Ascending aorta (tissue), 2 donors: ENCODE data around the gene ODAM. TPM values are rescaled to one million over a fixed set of nuclear protein-coding genes. Genes with fewer than 3 reads are reported as not detected.
"Not testable (repeated sequence)": the region's sequence is repeated elsewhere in the genome, so short reads cannot be mapped to it uniquely, and the experiment has no call there.

Experiments used
- DNase-seq, 2 donors: peaks; one replicate each; pipeline ENCODE4 v3.0.0-alpha.2; 2019; ENCODE audit warnings: low spot score in 2 of 2
- H3K27ac ChIP-seq, 2 donors: fragments of 200-600 bp; sonication (generic); one replicate each; pipeline ENCODE4 v1.5.1; 2016 to 2017; ENCODE audit warnings: mild to moderate bottlenecking in 1 of 2
- H3K27me3 ChIP-seq: fragments of 200-600 bp; sonication (generic); one replicate; pipeline ENCODE4 v1.5.1; 2017
- H3K36me3 ChIP-seq, 2 donors: fragments of 200-600 bp; sonication (generic); one replicate each; pipeline ENCODE4 v1.5.1; 2016
- H3K4me1 ChIP-seq, 2 donors: fragments of 200-600 bp; sonication (generic); one replicate each; pipeline ENCODE4 v1.5.1; 2016 to 2017; ENCODE audit warnings: mild to moderate bottlenecking in 1 of 2
- H3K4me3 ChIP-seq, 2 donors: fragments of 200-600 bp; sonication (generic); one replicate each; pipeline ENCODE4 v1.5.1; 2016 to 2017; ENCODE audit warnings: mild to moderate bottlenecking in 1 of 2
- H3K9me3 ChIP-seq, 2 donors: fragments of 200-600 bp; sonication (generic); one replicate each; pipeline ENCODE4 v1.5.1; 2016
- intact Hi-C: fragments of 100-400 bp; cut with DNase I; formaldehyde crosslinking; loops from one replicate; pipeline ENCODE4 v1.15.1; 2023
- total RNA-seq: library from RNA; depleted of rRNA; stranded (reverse); fragments of >200 nt; gene quantifications from one replicate; pipeline ENCODE4 v1.1.0, GENCODE V29; 2016
- TF ChIP-seq, protein P1 (sequence below), 3 experiments: fragments of 200-600 bp in 2 of 3; fragments of 450-650 bp in 1 of 3; sonication (generic) in 2 of 3; IDR thresholded peaks; one replicate each; pipeline ENCODE4 v1.5.1; 2016 to 2019; ENCODE audit warnings: antibody characterized with exemption in 3 of 3, mild to moderate bottlenecking in 1 of 3, moderate library complexity in 1 of 3

The ODAM gene
- total RNA-seq, 1 donor from 2014 or later: not detected

- no peaks in the 10 kb centered on the region for H3K9me3 ChIP-seq
- no peak within 1 kb of the TSS for H3K4me3 ChIP-seq
- intact Hi-C loops: no loop called here
- DNase-seq: no peak
- H3K27ac ChIP-seq: no peak within 1 kb of the TSS
- TF ChIP-seq, protein P1, sequence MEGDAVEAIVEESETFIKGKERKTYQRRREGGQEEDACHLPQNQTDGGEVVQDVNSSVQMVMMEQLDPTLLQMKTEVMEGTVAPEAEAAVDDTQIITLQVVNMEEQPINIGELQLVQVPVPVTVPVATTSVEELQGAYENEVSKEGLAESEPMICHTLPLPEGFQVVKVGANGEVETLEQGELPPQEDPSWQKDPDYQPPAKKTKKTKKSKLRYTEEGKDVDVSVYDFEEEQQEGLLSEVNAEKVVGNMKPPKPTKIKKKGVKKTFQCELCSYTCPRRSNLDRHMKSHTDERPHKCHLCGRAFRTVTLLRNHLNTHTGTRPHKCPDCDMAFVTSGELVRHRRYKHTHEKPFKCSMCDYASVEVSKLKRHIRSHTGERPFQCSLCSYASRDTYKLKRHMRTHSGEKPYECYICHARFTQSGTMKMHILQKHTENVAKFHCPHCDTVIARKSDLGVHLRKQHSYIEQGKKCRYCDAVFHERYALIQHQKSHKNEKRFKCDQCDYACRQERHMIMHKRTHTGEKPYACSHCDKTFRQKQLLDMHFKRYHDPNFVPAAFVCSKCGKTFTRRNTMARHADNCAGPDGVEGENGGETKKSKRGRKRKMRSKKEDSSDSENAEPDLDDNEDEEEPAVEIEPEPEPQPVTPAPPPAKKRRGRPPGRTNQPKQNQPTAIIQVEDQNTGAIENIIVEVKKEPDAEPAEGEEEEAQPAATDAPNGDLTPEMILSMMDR (IDR thresholded peaks at IDR 0.05): no peak
- no peaks in the 10 kb centered on the region for H3K27me3 ChIP-seq
- no peaks in the 10 kb centered on the region for H3K36me3 ChIP-seq
- H3K4me1 ChIP-seq: no peaks in the 10 kb centered on the region
Measured at GRCh38 chr4:70225824-70226223, 30.3 kb downstream of the ODAM start, which contains the start of gene FDCSP. Gene FDCSP, plus strand, starts transcription at chr4:70226124. Its CDS starts 5,071 bp downstream, at chr4:70231195.

GRCh38 chr4:70236125-70236524, 40.6 kb downstream of the ODAM start:
- no peak for DNase-seq
- intact Hi-C loops: no loop called here
- H3K4me3 ChIP-seq: no peak overlapping the region

DNA sequence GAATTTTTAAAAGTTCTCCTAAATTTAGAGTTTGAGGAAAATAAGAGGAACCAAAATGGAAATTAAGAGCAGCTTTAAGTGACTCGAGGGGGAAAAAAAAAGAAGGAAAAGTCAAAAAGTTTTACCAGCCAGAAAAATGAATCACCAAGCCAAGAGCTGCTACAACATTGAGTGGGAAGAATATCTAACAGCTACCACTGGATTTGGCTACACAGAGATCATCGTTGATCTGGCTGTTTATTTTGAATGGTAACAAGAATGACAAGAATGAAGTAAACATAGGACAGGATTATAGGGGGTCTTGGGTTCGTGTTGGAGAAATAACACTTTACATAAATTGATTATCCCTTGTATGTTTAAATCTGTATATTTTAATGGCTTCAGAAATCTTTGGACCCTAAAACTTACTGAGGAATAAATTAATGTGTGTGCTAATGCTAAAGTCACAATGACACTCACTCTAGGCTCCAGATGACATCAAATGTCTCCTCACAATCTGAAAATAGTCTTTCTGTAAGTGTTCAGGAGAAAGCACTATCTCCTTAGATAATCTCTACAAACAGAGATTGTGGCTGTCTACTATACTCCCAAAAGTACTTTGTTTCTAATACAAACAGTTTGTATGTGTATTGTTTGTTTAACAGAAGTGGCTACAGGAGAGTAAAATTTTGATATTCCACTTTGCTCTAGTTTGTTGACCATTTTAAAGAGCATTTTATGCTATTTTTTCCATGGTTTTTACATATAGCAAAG, 43.8 kb downstream of the ODAM start:
- TF ChIP-seq, protein P1 (IDR thresholded peaks at IDR 0.05): no peak
- intact Hi-C loops: no loop called here
- no peaks in the 10 kb centered on the region for H3K4me1 ChIP-seq
- H3K27me3 ChIP-seq: no peaks in the 10 kb centered on the region
- no peak overlapping the region for H3K4me3 ChIP-seq
- H3K36me3 ChIP-seq: no peaks in the 10 kb centered on the region
- H3K9me3 ChIP-seq: no peaks in the 10 kb centered on the region
- H3K27ac ChIP-seq: no peak overlapping the region
- DNase-seq: no peak

More at GRCh38 chr4:70236125-70236524, 40.6 kb downstream of the ODAM start:
- Histone ChIP-seq H3K4me1 (no peaks in the 10 kb centered on the region), H3K27ac (no peak overlapping the region), H3K9me3 (no peaks in the 10 kb centered on the region), H3K27me3 (no peaks in the 10 kb centered on the region), H3K36me3 (no peaks in the 10 kb centered on the region)
- TF ChIP-seq, protein P1 (IDR thresholded peaks at IDR 0.05): no peak

GRCh38 chr4:70239884-70240591, 44.5 kb downstream of the ODAM start:
- no peak for DNase-seq
- Histone ChIP-seq H3K4me1 (no peaks in the 10 kb centered on the region), H3K27ac (no peak overlapping the region), H3K36me3 (no peaks in the 10 kb centered on the region), H3K4me3 (no peak overlapping the region), H3K27me3 (no peaks in the 10 kb centered on the region), H3K9me3 (no peaks in the 10 kb centered on the region)
- TF ChIP-seq, protein P1 (IDR thresholded peaks at IDR 0.05): no peak
- intact Hi-C loops: no loop called here

DNA sequence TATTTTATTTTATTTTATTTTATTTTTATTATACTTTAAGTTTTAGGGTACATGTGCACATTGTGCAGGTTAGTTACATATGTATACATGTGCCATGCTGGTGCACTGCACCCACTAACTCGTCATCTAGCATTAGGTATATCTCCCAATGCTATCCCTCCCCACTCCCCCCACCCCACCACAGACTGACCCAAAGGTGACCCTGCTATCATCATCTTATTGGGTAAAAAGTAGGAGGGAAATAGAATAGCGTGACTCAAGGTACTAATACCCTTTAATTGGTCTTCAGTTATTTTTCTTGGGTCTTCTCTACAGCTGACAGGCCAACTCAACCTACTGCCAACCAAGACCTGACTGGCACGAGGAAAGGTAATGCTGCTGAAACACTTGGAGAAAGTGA, 46.8 kb downstream of the ODAM start, which contains the start of gene CSN3:
TSS of gene CSN3 (plus strand) at position 301 of the 400 bp plus-strand sequence. CDS start 2,223 bp downstream, outside the sequence.
- H3K36me3 ChIP-seq, H3K27ac ChIP-seq, intact Hi-C loops, H3K4me1 ChIP-seq, H3K9me3 ChIP-seq, DNase-seq, H3K4me3 ChIP-seq, H3K27me3 ChIP-seq: not testable (repeated sequence)

GRCh38 chr4:70243091-70243490, 47.6 kb downstream of the ODAM start:
- Histone ChIP-seq H3K9me3 (no peaks in the 10 kb centered on the region), H3K4me1 (no peaks in the 10 kb centered on the region), H3K27me3 (no peaks in the 10 kb centered on the region), H3K27ac (no peak overlapping the region), H3K36me3 (no peaks in the 10 kb centered on the region), H3K4me3 (no peak overlapping the region)
- intact Hi-C loops: no loop called here
- no peak for DNase-seq
- TF ChIP-seq, protein P1 (IDR thresholded peaks at IDR 0.05): no peak
